Measurements from ENCODE around the gene ZNF746.

GRCh38 chr7:149459540-149460452, 37.8 kb downstream of the ZNF746 start:
- TF ChIP-seq CTCF (IDR thresholded peaks at IDR 0.05) (no peak), POLR2AphosphoS5 (IDR thresholded peaks at IDR 0.05) (no peak), POLR2A (IDR thresholded peaks at IDR 0.05) (no peak)

Data from prostate gland (tissue), 2 donors.